H1 (cell line): Measurements from ENCODE around the gene PHAX. TPM values are rescaled to one million over a fixed set of nuclear protein-coding genes. Genes with fewer than 3 reads are reported as not detected.
A peak's percentile ranks its signal among the peaks of the same experiment; 100 is the strongest.

Experiments used
- ASH2L ChIP-seq: fragments of 200-600, 300-600 bp; sonication (generic); IDR thresholded peaks from one replicate; pipeline ENCODE4 v1.7.1; 2017; ENCODE audit warnings: low read length
- ATF2 ChIP-seq: IDR thresholded peaks from 2 replicates; pipeline ENCODE4 v1.6.1; 2012; ENCODE audit warnings: low read length, inconsistent platforms
- CBX5 ChIP-seq: fragments of 300-800, 300-1000 bp; sonication (generic); IDR thresholded peaks from 2 replicates; pipeline ENCODE4 v1.7.1; 2016; ENCODE audit warnings: antibody characterized with exemption, low read length, low read depth
- CEBPB ChIP-seq: IDR thresholded peaks from 2 replicates; pipeline ENCODE4 v1.6.1; 2012; ENCODE audit warnings: low read depth, low read length
- CHD2 ChIP-seq: IDR thresholded peaks from 2 replicates; pipeline ENCODE4 v1.6.1; 2012; ENCODE audit warnings: low read length, improper control_type of control experiment
- CTBP2 ChIP-seq: IDR thresholded peaks from 2 replicates; pipeline ENCODE4 v1.7.0; 2011; ENCODE audit warnings: borderline replicate concordance, mild to moderate bottlenecking, moderate library complexity, mixed read lengths, low read length; ENCODE audit not compliant: insufficient read depth, insufficient read length
- EGR1 ChIP-seq: IDR thresholded peaks from 2 replicates; pipeline ENCODE4 v1.6.1; 2011; ENCODE audit warnings: low read depth, low read length, borderline replicate concordance
- FOSL1 ChIP-seq: IDR thresholded peaks from 2 replicates; pipeline ENCODE4 v1.6.1; 2011; ENCODE audit warnings: mild to moderate bottlenecking, low read depth, low read length, moderate library complexity; ENCODE audit not compliant: insufficient read depth
- GABPA ChIP-seq: IDR thresholded peaks from 2 replicates; pipeline ENCODE4 v1.6.1; 2011; ENCODE audit warnings: mild to moderate bottlenecking, low read length, moderate library complexity, borderline replicate concordance; ENCODE audit not compliant: insufficient read depth
- GTF2F1 ChIP-seq: IDR thresholded peaks from 2 replicates; pipeline ENCODE4 v1.6.1; 2012; ENCODE audit warnings: low read depth, low read length, improper control_type of control experiment, borderline replicate concordance
- JUND ChIP-seq: IDR thresholded peaks from 2 replicates; pipeline ENCODE4 v1.6.1; 2011; ENCODE audit warnings: mild to moderate bottlenecking, improper control_type of control experiment, low read length
- KDM1A ChIP-seq: fragments of 200-600, 300-600 bp; sonication (generic); IDR thresholded peaks from 2 replicates; pipeline ENCODE4 v1.7.1; 2016; ENCODE audit warnings: mild to moderate bottlenecking, low read length, borderline replicate concordance
- NRF1 ChIP-seq: IDR thresholded peaks from 2 replicates; pipeline ENCODE4 v1.6.1; 2011; ENCODE audit warnings: mild to moderate bottlenecking, low read depth, low read length, improper control_type of control experiment
- POLR2A ChIP-seq, 2 experiments: IDR thresholded peaks; 1 replicate in 1 of 2; 2 replicates in 1 of 2; pipeline ENCODE4 v1.6.1; 2011; ENCODE audit warnings: low read depth in 2 of 2, low read length in 2 of 2, mild to moderate bottlenecking in 2 of 2; ENCODE audit errors: control extremely low read depth in 1 of 2
- SIRT6 ChIP-seq: IDR thresholded peaks from one replicate; pipeline ENCODE4 v1.7.1; 2012; ENCODE audit warnings: low read length, inconsistent platforms
- SP2 ChIP-seq: IDR thresholded peaks from 2 replicates; pipeline ENCODE4 v1.6.1; 2012; ENCODE audit warnings: mild to moderate bottlenecking, low read length, inconsistent platforms
- SP4 ChIP-seq: IDR thresholded peaks from 2 replicates; pipeline ENCODE4 v1.6.1; 2012; ENCODE audit warnings: low read length, inconsistent platforms
- TAF7 ChIP-seq: optimal IDR thresholded peaks from 2 replicates; pipeline ENCODE3; 2011; ENCODE audit warnings: low read depth, mild to moderate bottlenecking, inconsistent platforms, low read length, moderate library complexity, borderline replicate concordance
- TCF12 ChIP-seq: IDR thresholded peaks from 2 replicates; pipeline ENCODE4 v1.6.1; 2011; ENCODE audit warnings: low read depth, mild to moderate bottlenecking, low read length
- polyA plus RNA-seq, 7 experiments: library from polyadenylated mRNA; depleted of rRNA in 3 of 7; stranded (reverse) in 5 of 7; unstranded in 2 of 7; fragments of >200 nt in 5 of 7; fragments of 200-250 nt in 2 of 7; gene quantifications; 1 replicate in 5 of 7; 2 replicates in 1 of 7; 4 replicates in 1 of 7; pipeline versions ENCODE4 v1.2.1 to v1.2.3, GENCODE V29; 2011 to 2013; ENCODE audit warnings: missing spikeins in 2 of 7, mixed read lengths in 2 of 7
- total RNA-seq: library from RNA; stranded (reverse); fragmentation: NEBNext Ultra II Directional; extraction: Animal tissue kit (Norgen Biotek cat#: 25700); gene quantifications from 2 replicates; pipeline ENCODE4 v1.2.1, GENCODE V29; 2021
- TF ChIP-seq, protein P1 (sequence below): IDR thresholded peaks from 2 replicates; pipeline ENCODE4 v1.6.1; 2012; ENCODE audit warnings: inconsistent platforms
- TF ChIP-seq, protein P2 (sequence below), 3 experiments: IDR thresholded peaks; 1 replicate in 2 of 3; 2 replicates in 1 of 3; pipeline versions ENCODE4 v1.5.1 to v1.6.1; 2011; ENCODE audit warnings: low read length in 3 of 3, mild to moderate bottlenecking in 3 of 3, inconsistent platforms in 2 of 3, low read depth in 1 of 3, moderate library complexity in 1 of 3; ENCODE audit not compliant: insufficient read depth in 1 of 3; ENCODE audit errors: control extremely low read depth in 1 of 3

Gene PHAX
- total and polyA plus RNA-seq, 2 of the 8 experiments (the other 6 are each of a cell fraction or from before 2014, with no cell fraction given) = 32.1 to 59.5 TPM

DNA sequence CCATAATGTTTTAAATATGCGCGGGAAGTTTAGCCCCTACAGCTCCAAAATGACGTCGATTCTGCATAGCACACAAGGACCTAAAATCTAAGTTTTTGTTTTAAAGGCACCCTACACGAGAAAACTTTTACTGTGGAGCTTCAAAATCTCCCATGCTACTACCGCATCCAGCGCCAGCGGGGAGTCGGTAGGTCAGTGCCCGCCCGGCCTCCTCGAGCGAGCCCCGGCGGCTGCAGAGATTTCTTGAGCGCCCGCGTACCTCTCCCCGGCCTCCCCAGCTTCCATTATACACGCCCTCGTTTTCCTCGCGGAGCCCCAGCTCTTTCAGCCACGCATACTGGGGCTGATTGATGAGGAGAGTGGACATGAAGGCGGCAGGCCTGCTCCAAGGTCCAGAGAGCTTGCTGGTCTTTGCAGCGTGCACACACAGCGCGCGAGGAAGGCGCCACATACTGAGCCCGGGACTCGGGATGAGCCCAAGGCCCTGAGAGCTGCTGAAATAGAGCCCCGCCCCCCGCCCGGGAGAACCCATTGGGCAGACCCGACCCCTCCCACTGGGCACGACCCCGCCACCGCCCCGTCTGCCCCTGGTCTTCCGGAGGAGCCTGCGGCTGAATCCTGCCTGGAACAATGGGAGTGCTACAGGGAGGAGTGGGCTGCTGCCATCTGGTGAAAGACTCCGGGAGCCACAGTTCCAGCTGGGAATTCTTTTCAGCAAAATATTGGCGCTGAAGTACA, 5.8 kb upstream of the PHAX start, which contains the start of gene ALDH7A1 (continued):
- TF ChIP-seq ATF2 = no peak
- no peak for TF ChIP-seq EGR1
- no peak for TF ChIP-seq FOSL1
- TF ChIP-seq NRF1 = no peak
- TF ChIP-seq TAF7 = peak; percentile 86
- TF ChIP-seq, protein P1, sequence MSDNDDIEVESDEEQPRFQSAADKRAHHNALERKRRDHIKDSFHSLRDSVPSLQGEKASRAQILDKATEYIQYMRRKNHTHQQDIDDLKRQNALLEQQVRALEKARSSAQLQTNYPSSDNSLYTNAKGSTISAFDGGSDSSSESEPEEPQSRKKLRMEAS = peak; percentile 76
- peak; percentile 58; the same call in 1 of the 2 replicates for TF ChIP-seq KDM1A
- no peak for TF ChIP-seq CEBPB
- TF ChIP-seq POLR2A (IDR thresholded peaks at IDR 0.05; ENCODE audit: control extremely low read depth in 1 of 2, low read depth in 2 of 2, low read length in 2 of 2) = peak; percentile 77 to 94
- TF ChIP-seq, protein P2, sequence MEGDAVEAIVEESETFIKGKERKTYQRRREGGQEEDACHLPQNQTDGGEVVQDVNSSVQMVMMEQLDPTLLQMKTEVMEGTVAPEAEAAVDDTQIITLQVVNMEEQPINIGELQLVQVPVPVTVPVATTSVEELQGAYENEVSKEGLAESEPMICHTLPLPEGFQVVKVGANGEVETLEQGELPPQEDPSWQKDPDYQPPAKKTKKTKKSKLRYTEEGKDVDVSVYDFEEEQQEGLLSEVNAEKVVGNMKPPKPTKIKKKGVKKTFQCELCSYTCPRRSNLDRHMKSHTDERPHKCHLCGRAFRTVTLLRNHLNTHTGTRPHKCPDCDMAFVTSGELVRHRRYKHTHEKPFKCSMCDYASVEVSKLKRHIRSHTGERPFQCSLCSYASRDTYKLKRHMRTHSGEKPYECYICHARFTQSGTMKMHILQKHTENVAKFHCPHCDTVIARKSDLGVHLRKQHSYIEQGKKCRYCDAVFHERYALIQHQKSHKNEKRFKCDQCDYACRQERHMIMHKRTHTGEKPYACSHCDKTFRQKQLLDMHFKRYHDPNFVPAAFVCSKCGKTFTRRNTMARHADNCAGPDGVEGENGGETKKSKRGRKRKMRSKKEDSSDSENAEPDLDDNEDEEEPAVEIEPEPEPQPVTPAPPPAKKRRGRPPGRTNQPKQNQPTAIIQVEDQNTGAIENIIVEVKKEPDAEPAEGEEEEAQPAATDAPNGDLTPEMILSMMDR (IDR thresholded peaks at IDR 0.05; ENCODE audit: control extremely low read depth in 1 of 3, insufficient read depth in 1 of 3, low read depth in 1 of 3, low read length in 3 of 3) = peak; percentile 59 to 71 (median 67)
- no peak for TF ChIP-seq SP2
- TF ChIP-seq SP4 = no peak
- TF ChIP-seq CHD2 = 0 out of 2 replicates have a peak, but pooled peaks have one; percentile 5
- no peak for TF ChIP-seq GABPA
- TF ChIP-seq SIRT6 = no peak
- TF ChIP-seq ASH2L = peak; percentile 97
- TF ChIP-seq CTBP2 = no peak
- 0 out of 2 replicates have a peak, but pooled peaks have one; percentile 72 for TF ChIP-seq TCF12
- TF ChIP-seq JUND = no peak
- no peak; the same call in 1 of the 2 replicates for TF ChIP-seq GTF2F1
- TF ChIP-seq CBX5 = no peak
